GM19025 (cell line): ENCODE results near the gene HMCN1.

Source experiments
- ATAC-seq: cut with Tn5 transposase; IDR thresholded peaks from one replicate; pipeline ENCODE4 v1.9.1; 2021; ENCODE audit warnings: mild to moderate bottlenecking, low read depth, moderate library complexity; ENCODE audit not compliant: unreplicated experiment

Gene HMCN1

DNA sequence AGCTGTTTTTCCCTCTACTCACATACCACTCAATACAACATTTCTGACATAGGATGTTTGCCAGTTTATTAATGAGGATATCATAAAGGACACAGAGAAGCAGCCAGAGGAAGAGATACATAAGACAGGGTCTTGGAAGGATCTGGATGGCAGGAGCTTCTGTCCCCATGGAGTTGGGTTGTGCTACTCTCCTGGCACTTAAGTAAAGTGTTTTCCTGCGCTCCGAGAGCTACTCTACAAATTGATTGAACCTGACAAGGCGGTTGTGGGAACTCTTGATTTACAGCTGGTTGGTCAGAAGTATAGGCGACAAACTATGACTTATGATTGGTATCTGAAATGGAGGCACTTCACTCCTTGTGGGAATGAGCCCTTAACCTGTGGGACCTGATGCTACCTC lies 208.8 kb downstream of the HMCN1 start:
- no peak for ATAC-seq

DNA sequence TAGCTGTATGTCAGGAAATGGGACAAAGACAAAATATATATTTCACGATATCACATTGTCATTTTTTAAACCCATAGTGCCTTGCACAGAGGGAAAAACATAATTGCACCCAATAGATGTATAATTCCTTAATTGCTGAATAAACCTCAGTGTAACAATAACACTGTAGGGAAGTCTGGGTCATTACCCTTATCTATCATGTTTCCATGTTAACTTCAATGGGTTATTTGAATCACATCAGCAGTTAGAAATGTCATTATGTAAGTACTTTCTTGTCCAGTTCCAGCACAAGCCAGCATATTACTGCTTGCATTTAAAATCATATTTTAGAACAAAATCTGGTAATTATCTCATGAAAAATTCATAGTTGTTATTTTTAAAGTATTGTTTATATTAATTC lies 222.7 kb downstream of the HMCN1 start:
- ATAC-seq: no peak

DNA sequence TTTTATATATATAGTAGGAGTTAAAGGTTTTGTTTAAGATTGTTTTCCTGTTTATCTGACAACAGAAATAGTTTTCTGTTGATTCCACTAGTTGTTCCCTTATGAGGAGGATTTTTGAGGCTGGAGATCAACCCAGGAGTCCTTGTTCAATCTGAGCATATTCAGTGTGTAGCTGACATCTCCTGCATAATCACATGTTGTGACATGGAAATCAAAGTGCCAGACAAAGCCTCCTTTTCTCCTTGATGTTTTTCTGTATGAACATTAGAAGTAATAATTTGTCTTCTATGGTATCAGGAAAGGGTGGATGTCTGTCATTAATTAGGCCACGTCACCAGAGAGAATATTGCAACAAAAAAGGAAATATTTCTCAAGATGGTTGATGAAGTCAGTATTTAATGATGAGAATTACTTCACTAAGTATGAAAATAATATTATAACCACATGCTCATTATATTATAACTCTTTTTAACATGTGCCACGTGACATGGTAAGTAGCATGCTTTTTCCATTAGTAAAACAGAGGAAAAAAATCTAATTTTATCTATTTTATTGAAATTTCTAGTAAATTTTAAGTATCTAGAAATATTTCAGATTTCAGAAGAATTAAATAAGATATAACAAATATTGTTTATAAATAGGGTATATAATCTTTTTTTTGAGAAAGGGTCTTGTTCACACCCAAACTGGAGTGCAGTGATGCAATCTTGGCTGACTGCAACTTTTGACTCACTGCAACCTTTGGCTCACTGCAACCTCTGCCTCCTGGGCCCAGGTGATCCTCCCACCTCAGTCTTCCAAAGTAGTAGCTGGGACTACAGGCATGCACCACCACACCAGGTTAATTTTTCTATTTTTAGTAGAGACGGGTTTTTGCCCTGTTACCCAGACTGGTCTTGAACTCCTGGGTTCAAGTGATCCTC lies 223.5 kb downstream of the HMCN1 start:
- no peak for ATAC-seq

DNA sequence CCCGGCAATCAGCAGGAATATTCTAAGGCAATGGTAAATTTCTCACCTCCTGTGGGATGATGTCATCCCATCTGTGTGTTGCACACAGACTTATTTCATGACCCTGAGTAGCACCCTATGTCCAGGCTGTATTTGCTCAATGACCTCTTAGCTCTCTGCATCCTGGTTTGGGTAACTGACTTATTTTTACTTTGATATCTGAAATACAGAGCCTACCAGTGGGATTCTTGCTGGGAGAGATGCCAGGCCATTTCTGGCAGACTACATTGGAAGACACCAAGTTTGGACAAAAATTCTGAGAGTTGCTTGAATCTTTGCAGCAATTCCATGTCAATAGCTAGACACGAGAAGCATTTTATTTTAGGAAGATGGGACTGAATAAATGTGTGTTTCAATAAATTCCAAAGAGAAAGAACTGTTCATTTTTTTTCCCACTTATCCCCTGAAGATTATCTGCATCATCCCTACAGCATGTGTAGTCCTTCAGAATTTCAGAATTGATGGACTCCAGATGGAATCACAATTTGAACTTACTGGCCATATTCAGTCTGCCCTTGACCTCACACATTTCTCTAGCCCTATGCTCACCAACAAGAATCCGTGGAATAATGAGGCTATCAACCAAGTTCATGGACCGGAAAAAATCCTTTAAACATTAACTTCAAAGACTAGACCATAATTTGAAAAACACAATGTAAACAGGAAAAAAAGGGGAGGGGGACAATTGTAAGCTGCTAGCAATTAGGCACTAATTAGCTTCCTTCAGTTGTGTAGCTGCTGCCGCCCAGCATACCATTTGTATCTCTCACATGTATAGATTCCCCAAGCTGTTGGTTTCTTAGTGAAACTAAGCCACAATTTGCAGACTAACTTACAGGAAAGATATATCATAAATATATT lies 226.5 kb downstream of the HMCN1 start:
- ATAC-seq: no peak

DNA sequence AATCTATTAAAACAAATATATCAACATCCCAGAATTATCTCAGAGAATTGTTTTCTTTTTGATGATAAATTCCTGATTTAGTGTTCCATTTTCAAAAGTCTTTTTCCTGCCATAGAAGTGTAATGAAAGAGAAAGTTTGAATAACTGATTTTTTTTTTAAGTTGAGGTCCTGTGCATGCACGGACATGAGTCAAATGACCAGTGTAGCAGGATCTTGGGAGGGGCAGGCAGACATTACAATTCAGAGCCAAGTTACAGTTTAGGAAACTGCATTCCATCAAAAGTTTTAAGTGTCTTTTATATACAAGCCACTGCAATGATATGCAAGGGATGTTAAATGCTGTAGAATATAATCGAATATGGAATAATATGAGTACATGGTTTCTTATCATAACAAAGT lies 227.5 kb downstream of the HMCN1 start:
- ATAC-seq: no peak

DNA sequence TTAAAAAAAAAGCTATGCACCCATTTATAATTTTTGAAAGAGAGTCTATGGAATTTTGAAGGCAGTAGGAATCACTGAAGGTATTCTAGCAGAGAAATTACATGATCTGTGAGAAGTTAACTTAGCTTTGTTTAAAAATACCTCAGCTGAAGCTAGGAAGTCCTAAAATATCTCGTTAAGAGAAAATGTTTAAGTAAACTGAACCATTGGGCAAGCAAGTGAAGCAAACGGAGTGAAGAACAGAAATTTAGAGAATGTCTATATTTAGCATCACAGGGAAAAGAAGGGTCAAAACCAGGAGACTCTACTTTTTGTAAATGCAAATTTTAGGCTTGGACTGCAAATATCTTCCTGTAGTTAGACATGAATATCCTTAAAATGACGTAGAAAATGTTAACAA lies 230.8 kb downstream of the HMCN1 start:
- no peak for ATAC-seq

DNA sequence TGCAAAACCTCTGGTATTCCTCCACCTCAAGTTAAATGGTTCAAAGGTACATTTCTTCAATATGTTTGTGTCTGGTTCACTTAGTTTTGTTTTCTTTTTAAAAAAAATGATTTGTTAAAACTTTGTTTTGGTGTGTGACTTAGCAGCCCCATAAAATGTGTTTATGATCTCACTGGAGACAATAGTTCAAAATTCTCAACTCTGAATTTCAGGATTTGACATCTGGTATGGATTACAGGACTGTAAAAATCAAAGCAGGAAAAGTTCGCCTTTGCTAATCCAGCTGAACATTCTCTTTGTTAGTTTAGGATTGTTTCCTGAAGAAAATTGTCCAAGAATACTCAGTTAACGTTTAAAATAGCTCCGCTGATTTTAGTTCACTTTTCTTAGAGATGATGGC lies 231.7 kb downstream of the HMCN1 start:
- no peak for ATAC-seq

DNA sequence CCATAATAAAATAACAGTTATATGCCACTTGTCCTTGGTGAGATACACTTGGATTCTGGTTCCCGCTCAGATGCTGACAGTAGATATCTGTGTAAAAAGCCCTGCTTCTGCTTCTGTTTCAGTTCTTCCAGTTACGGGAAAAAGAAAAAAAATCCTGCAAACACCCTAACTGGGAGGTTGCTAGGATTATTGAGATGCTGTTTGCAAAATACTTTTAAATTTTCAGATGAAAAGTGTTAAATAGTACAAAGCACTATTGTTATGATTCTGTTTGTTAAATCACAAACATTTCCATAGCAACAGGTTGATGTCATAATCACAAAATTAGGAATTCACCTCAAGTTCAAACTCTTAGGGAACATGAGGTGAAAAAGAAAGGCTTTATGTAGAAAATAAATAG lies 232.3 kb downstream of the HMCN1 start:
- no peak for ATAC-seq

DNA sequence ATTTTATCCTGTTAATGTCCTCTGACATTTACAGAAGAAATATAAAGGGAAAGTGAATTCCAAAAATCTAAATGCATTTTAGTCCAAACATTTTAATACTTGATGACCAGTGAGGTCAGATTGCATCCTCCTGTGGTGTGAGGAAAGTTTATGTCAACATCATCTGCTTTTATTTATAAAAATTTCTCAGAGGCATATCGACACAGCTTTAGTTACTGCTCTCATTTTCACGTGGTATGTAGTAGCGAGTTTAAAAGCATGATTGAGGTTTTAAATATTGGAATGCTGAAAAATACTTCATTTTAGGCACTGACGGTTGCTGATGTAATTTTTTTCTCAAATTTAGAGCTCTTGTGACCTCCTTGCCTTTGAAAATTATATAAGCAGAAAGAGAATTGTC lies 234.8 kb downstream of the HMCN1 start:
- ATAC-seq: no peak

DNA sequence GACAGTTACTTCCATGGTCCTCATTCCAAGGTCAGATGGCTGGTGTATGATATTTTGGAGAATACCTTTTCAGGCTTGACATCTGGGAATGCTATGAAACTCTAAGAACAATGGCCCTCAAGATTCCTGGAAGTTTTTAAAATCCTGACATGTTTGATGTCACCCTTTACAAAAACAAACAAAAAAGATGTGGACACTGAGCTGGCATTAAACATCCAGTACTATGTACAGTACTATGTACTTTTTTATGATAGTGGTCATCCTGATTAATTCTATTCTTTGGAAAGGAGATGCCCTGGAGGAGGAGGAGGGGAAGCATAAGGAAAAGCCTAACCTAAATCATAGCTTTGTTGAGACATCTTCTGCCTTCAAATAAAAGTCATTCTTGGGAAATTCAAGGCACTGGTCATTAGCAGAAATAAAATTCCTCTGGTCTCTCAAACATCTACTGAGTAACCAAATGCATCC lies 235.4 kb downstream of the HMCN1 start:
- no peak for ATAC-seq

DNA sequence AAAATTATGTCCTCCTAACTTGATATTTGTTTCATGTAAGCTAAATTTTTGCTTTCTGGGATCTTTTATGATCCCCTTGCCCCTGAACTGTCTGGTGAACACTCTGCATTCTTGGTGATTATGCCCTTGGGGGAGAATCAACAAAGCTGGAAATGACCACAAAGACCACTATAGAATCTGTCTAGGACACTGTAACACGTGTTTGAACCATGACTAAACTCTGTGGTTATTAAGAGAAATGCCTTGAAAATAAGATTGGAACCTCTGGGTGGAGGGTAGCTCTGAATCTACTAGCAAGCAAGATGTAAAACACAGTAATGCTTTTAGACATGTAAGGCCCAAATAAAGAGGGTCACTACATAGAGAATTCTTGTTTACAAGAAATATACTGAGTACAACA lies 237.5 kb downstream of the HMCN1 start:
- ATAC-seq: no peak

DNA sequence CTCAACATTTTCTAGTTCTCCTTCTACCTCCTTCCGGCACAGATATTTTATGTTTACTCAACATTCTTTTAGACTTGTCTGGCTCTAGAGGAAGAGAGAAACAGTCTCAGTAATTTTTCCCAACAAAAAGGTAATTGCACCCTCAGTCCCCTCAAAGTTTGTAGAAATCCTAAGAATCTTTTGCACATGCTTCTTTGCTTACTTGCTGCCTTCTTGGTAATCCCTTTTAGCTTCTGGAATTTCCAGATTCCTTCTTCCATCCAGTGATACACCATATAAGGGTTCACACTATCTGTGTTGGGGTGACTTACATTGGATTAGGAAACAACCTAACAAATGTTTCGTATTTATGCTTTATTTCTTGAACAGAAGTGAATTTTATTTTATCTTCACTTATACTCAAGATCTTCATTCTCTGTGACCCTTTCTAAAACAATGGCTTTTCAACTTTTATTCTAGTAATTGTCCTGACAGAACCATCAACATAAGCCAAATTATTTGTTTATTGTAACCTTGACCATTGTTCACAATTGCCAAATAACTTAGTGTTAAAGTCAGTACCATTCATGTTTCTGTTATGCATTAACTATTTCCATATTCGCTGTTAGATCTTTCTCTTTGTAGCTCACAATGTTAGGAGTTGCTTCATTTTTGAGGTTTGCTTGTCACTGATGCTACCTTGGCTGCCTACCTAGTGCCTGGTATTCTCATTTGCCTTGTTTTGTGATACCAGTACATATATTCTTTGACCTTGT lies 238.1 kb downstream of the HMCN1 start:
- no peak for ATAC-seq

DNA sequence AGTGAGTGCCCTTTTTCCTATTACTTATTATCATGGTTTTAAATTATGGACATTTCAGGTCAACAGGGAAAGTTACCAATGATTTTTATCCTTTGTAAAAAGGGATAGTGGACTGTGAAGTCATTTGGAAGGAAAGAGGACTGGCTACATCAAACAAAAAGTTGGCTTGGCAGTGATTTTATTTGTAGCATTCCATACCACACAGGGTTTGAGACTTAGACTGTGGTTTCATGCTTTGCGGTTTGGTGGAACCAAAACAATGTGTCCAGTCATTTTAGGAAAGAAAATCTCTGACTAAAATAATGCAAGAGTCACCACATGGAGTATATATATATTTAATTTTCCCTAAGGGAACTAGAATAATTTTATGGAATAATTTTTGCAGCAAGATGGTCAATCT lies 239.5 kb downstream of the HMCN1 start:
- ATAC-seq: no peak

DNA sequence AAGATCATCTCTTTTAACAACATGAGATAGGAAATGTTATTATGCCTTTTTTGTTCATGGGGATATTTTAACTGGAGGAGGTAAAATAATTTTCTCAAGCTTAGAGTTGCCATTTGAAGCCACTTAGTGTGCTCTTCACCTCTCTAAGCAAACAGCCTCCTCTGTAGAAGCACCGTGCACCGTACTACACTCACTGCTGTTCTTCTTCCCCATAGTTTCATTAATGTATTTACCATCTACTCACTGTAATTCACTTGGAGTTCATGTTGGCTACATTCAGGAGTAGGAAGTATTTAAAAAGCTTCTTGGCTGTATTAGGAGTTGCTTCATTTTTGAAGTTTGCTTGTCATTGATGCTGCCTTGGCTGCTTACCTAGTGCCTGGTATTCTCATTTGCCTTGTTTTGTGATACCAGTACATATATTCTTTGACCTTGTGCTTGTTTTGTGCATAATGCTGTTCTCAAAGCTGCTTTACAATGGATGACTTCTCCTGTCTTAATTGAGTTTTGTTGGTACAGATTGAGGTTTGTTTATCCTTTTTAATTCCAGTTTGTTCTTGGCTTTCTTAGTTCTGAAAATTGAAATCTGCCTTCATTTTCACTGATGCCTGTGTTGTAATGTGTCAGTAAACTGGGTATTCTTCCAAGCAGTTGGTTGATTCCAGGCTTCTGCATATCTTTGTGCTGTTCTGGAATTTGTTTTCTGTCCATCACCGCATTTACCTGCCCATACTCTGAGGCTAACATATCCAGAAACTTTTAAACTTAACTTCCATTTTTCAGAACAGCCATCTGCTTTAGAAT lies 240.4 kb downstream of the HMCN1 start:
- no peak for ATAC-seq

DNA sequence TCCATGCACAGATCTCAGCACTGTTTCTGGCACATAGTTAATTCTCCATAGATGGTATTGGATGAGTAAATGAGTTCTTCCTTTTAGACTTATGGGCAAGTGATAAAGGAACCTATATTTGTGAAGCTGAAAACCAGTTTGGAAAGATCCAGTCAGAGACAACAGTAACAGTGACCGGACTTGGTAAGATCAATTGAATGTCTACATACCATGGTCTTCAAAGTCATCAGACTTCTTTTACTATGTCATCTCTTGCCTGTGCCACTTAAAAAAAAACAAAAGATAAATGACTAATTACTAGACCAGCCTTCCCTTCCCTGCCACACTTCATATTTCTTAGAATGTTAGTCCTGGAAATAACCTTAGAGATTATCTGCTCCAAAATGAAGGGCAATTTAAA lies 246.7 kb downstream of the HMCN1 start:
- ATAC-seq: no peak

DNA sequence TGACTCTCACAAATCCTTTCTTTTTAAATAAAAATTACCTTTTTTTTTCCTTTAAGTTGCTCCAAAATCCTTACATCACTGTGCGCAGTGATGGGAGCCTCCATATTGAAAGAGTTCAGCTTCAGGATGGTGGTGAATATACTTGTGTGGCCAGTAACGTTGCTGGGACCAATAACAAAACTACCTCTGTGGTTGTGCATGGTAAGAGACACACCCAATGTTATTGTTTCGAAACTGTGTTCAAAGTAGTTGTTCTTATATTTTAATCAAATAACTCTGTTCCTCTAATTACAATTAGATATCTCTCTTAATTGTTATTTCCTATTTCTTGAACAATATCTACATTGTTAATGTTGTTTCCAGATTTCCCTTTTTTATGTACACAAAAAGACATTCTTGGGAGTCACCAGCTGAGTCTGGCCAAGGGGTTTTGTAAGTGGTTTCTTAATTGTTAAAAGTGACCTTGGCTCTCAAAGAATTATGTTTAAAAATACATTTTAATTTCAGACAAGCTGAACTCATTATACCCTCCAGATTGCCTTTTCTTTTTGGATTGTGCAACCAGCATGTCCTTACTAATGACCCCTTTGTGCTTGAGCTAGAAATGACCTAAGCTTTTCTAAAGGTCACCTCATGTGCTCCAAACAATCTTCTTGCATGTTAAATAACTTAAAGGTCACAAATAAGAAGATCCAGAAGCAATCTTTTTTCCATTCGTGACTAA lies 250.1 kb downstream of the HMCN1 start:
- no peak for ATAC-seq

DNA sequence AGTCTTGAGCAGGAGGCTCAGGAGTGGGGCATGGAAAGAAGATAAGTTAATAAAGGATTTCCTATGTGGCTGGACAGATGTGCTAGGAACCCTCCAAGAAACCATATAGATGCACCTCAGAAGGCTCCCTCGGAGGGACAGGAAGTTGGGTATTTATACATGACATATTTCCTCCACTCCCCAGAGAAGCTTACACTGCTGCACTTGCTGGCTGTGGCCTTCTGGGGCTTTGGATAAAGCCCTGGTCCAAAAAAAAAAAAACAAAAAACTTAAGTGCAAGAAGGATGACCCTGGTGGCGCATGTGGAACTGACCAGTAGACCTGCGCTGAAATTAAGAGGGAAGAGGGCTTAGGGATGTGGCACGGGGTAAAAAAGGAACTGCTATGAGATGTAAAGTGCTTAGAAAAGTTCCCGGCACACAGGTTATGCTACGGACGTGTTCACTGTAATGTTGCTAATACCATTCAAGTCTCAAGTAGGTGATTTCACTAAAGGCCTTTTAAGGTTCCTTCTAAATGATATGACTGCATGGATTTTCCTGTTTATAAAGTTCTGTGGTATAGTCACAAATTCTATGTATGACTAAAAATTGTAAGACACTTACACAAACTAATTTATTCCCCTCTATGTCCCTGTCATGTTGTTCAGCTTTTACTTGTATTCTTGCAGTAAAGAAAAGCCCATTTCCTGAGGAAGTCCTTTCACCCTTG lies 253.6 kb downstream of the HMCN1 start:
- no peak for ATAC-seq

DNA sequence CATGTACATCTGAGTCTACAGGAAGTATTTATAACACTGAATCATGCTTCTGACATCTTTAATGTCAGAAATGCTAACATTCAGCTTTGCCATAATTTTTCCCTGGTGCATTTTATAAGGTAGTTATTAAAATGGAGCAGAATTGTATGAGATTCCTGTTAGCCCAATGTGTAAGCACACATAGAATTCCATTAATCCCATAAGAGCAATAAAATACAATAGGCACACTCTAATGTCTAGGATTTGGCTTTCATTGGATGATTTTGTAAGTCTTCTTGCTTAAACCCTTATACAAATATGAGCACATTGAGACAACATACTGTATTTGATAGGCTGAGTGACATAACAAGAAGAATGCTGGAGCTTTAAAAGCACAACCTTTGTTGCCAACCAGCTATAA lies 256.4 kb downstream of the HMCN1 start:
- ATAC-seq: no peak

DNA sequence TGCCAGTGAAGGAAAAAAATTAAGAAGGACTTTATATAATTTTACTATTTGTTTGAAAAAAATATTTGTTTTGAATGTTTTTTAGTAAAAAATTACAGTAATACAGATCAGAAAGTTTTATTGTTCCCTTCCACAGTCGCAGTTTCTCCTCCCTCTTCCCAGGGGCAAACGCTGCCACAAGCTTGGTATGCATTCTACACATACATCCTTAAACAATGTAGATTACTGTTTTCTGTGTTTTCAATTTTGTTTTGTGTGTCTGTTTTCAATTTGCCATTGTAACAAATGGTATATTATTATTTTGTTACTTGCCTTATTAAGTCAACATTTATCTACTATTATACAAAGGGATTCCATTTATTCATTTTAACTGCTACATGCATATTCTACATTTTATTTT lies 257.1 kb downstream of the HMCN1 start:
- no peak for ATAC-seq
